Body of pancreas (tissue), 4 donors: ENCODE results near the gene FBXL7. TPM values are rescaled to one million over a fixed set of nuclear protein-coding genes. Genes with fewer than 3 reads are reported as not detected.
"Not testable (repeated sequence)": the region's sequence is repeated elsewhere in the genome, so short reads cannot be mapped to it uniquely, and the experiment has no call there.

Experiments
- ATAC-seq: fragments of 150-250 bp; one replicate; pipeline ENCODE4 v1.9.1; 2016
- DNase-seq, 4 donors: peaks; one replicate each; pipeline ENCODE4 v3.0.0-alpha.2; 2019
- H3K27ac ChIP-seq, 4 donors: fragments of 200-600 bp; sonication (generic); 1 replicate in 3 of 4; 2 replicates in 1 of 4; pipeline versions ENCODE4 v1.5.1 to v1.6.1; 2016 to 2019; ENCODE audit warnings: mild to moderate bottlenecking in 1 of 4, mixed read lengths in 1 of 4, moderate library complexity in 1 of 4
- H3K27me3 ChIP-seq, 2 donors: fragments of 200-600 bp; sonication (generic); one replicate each; pipeline ENCODE4 v1.6.0; 2016; ENCODE audit warnings: mild to moderate bottlenecking in 1 of 2
- H3K36me3 ChIP-seq, 2 donors: fragments of 200-600 bp; sonication (generic); replicated peaks in 1 of 2; 2 replicates each; pipeline ENCODE4 v1.5.1; 2016; ENCODE audit warnings: low read depth in 2 of 2; ENCODE audit not compliant: insufficient read depth in 1 of 2
- H3K4me1 ChIP-seq: fragments of 200-600 bp; sonication (generic); one replicate; pipeline ENCODE4 v1.6.0; 2016
- H3K4me3 ChIP-seq, 2 donors: fragments of 200-600 bp; sonication (generic); 1 replicate in 1 of 2; 2 replicates in 1 of 2; pipeline ENCODE4 v1.5.1; 2016 to 2019
- H3K9me3 ChIP-seq, 3 donors: fragments of 200-600 bp; sonication (generic); 1 replicate in 2 of 3; 2 replicates in 1 of 3; pipeline ENCODE4 v1.5.1; 2016
- POLR2A ChIP-seq, 3 donors: fragments of 450-650 bp; IDR thresholded peaks; one replicate each; pipeline ENCODE4 v1.6.1; 2016; ENCODE audit warnings: antibody characterized with exemption in 3 of 3, mild to moderate bottlenecking in 2 of 3
- WGBS, 2 donors: methylation state at CpG; one replicate each; pipeline ENCODE4 v1.1.5; 2017; 5-methylcytosine and 5-hydroxymethylcytosine counted together
- intact Hi-C: fragments of 100-400 bp; cut with DNase I; formaldehyde crosslinking; loops from one replicate; pipeline ENCODE4 v1.15.1; 2023
- total RNA-seq, 2 donors: library from RNA; depleted of rRNA; stranded (reverse); fragments of >200 nt; gene quantifications; one replicate each; pipeline ENCODE4 v1.1.0, GENCODE V29; 2016
- TF ChIP-seq, protein P1 (sequence below), 7 experiments: fragments of 450-650 bp in 4 of 7; fragments of 200-600 bp in 3 of 7; sonication (generic) in 3 of 7; IDR thresholded peaks; one replicate each; pipeline ENCODE4 v1.5.1; 2016 to 2019; ENCODE audit warnings: antibody characterized with exemption in 7 of 7

The FBXL7 gene
- total RNA-seq, 2 donors from 2014 or later: 3.1 to 4.0 TPM

DNA sequence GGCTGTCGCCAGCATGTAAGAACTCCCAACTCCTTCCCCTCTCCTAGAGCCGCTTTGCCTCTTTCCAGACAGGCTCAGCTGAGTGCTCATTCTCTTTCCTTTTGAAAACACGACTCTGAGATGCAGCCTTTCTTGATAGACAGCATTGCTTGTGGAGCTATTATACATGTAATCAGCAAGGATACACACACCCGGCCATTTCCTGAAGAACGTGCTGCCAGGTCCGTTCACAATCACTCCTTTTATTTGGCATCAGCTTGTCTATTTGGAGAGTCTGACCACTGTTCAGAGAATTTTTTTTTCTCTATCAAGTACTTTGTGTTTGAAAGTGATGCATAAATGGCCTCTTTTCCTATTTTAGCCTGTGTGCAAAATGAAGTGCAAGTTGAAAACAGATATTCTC lies 351.0 kb downstream of the FBXL7 start:
- TF ChIP-seq, protein P1, sequence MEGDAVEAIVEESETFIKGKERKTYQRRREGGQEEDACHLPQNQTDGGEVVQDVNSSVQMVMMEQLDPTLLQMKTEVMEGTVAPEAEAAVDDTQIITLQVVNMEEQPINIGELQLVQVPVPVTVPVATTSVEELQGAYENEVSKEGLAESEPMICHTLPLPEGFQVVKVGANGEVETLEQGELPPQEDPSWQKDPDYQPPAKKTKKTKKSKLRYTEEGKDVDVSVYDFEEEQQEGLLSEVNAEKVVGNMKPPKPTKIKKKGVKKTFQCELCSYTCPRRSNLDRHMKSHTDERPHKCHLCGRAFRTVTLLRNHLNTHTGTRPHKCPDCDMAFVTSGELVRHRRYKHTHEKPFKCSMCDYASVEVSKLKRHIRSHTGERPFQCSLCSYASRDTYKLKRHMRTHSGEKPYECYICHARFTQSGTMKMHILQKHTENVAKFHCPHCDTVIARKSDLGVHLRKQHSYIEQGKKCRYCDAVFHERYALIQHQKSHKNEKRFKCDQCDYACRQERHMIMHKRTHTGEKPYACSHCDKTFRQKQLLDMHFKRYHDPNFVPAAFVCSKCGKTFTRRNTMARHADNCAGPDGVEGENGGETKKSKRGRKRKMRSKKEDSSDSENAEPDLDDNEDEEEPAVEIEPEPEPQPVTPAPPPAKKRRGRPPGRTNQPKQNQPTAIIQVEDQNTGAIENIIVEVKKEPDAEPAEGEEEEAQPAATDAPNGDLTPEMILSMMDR (IDR thresholded peaks at IDR 0.05): no peak
- TF ChIP-seq POLR2A (IDR thresholded peaks at IDR 0.05): no peak
- H3K27ac ChIP-seq: no peak overlapping the region
- 18 to 22% methylated on average over 6 of the region's 6 CpGs for WGBS, 2 donors
- H3K36me3 ChIP-seq: no peaks in the 10 kb centered on the region
- no peak for DNase-seq
- ATAC-seq: no peak
- intact Hi-C loops: no loop called here
- no peak overlapping the region for H3K4me3 ChIP-seq
- H3K9me3 ChIP-seq: no peaks in the 10 kb centered on the region
- no peaks in the 10 kb centered on the region for H3K27me3 ChIP-seq
- no peaks in the 10 kb centered on the region for H3K4me1 ChIP-seq

DNA sequence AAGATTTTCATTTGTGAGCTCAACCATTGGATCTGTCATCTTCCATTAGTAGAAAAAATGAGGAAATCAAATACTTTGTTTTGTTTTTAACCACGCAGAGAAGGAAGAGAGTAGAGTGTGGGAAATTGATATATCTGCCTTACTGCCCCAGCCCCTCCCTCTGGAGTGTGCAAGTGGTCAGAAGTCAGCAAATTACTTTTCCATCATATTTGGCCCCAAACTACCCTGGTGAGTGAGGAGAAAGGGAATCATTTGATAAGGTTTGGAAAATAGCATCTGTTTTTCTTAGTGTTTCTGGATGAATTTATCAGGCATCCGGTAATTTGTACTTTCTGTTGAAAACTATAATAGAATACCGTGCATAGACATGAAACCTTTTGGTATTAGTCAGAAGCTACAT lies 352.2 kb downstream of the FBXL7 start:
- no peak for DNase-seq
- Histone ChIP-seq H3K4me1 (no peaks in the 10 kb centered on the region), H3K27me3 (no peaks in the 10 kb centered on the region), H3K4me3 (no peak overlapping the region), H3K36me3 (no peaks in the 10 kb centered on the region), H3K9me3 (no peaks in the 10 kb centered on the region), H3K27ac (no peak overlapping the region)
- 60 to 66% methylated on average over 3 of the region's 3 CpGs for WGBS, 2 donors
- TF ChIP-seq, protein P1 (IDR thresholded peaks at IDR 0.05): no peak
- intact Hi-C loops: no loop called here
- no peak for ATAC-seq

DNA sequence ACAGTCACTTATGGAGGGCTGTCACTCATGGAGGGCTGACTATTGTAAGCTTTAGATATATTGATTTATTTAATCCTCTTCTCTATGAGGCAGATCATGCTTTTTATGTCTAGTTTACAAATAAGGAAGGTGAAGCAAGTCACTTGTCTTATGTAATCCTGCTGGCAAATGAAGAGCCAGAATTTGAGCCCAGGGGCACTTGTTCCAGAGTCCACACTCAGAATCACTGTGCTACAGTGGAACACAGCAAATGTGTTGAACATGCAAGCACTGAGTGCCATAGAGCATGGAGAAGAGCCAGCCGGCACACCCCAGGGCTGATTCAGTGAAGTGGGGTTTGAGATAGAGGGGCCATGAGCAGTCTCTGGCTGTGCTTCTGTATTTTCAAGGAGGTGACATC lies 353.0 kb downstream of the FBXL7 start:
- DNase-seq: no peak
- Histone ChIP-seq H3K4me1 (no peaks in the 10 kb centered on the region), H3K27ac (no peak overlapping the region), H3K27me3 (no peaks in the 10 kb centered on the region), H3K36me3 (no peaks in the 10 kb centered on the region), H3K4me3 (no peak overlapping the region), H3K9me3 (no peaks in the 10 kb centered on the region)
- intact Hi-C loops: no loop called here
- no peak for ATAC-seq
- 75 to 100% methylated on average over 1 of the region's 1 CpG for WGBS, 2 donors
- no peak for TF ChIP-seq POLR2A (IDR thresholded peaks at IDR 0.05)
- TF ChIP-seq, protein P1 (IDR thresholded peaks at IDR 0.05): no peak

DNA sequence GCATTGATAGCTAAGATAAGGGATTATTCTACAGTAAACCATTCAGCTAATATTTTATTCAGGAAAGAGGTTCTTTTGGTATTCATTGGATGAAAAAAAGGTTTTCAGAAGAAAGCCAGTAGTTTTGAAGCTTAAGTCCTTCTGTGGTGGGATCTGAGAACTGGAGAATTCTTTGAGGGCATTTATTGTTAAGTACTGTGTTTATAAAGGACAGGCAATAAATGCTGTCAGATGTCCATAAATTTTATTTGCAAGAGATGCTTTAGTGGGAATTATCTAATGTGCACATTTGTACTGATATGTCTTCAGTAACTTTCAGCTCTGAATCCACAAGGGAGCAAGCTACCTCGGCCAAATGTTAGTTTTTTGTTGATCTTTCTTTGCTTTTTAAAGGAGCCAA lies 358.3 kb downstream of the FBXL7 start:
- no peaks in the 10 kb centered on the region for H3K27me3 ChIP-seq
- H3K4me1 ChIP-seq: no peaks in the 10 kb centered on the region
- H3K27ac ChIP-seq: no peak overlapping the region
- H3K9me3 ChIP-seq: no peaks in the 10 kb centered on the region
- 23 to 66% methylated on average over 1 of the region's 1 CpG for WGBS, 2 donors
- intact Hi-C loops: no loop called here
- H3K36me3 ChIP-seq: no peaks in the 10 kb centered on the region
- DNase-seq (no peak), ATAC-seq (no peak)
- no peak overlapping the region for H3K4me3 ChIP-seq
- TF ChIP-seq, protein P1 (IDR thresholded peaks at IDR 0.05): no peak
- TF ChIP-seq POLR2A (IDR thresholded peaks at IDR 0.05): no peak

DNA sequence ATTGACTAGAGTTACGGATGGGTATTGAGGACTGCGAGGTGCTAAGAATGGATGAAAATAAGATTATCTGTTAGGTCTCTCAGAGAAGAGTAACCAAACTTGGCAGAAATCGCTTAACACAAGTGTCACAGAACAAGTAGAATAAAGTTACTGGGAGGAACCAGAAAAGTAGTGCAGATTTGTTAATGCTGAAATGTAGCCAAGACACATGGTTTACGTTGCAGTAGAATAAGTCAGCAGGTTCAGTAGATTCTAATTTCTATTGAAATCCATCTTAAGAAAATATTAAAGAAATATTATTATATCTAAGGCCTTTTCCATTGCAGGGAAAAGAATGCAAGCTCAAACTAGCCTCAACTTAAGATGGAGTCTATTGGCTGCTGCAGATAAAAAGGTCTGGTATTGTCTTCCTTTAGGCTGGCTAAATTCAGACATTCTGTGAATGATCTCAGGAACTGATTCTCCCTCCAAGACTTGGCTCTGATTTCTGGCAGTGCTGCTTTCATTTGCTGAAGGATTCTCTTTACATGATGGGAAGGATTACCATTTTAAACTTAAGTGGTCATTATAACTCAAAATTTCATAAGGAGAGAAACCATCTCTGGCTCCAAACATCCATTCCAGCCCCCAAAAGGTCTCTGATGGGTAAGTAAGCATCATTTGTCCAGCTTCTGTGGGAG lies 364.7 kb downstream of the FBXL7 start:
- ATAC-seq (no peak), DNase-seq (no peak)
- TF ChIP-seq POLR2A (IDR thresholded peaks at IDR 0.05): no peak
- TF ChIP-seq, protein P1 (IDR thresholded peaks at IDR 0.05): no peak
- no peak overlapping the region for H3K4me3 ChIP-seq
- 65 to 73% methylated on average over 4 of the region's 4 CpGs for WGBS, 2 donors
- intact Hi-C loops: no loop called here
- H3K36me3 ChIP-seq: no peaks in the 10 kb centered on the region
- no peak overlapping the region for H3K27ac ChIP-seq
- H3K27me3 ChIP-seq: no peaks in the 10 kb centered on the region
- H3K4me1 ChIP-seq: no peaks in the 10 kb centered on the region
- H3K9me3 ChIP-seq: no peaks in the 10 kb centered on the region

DNA sequence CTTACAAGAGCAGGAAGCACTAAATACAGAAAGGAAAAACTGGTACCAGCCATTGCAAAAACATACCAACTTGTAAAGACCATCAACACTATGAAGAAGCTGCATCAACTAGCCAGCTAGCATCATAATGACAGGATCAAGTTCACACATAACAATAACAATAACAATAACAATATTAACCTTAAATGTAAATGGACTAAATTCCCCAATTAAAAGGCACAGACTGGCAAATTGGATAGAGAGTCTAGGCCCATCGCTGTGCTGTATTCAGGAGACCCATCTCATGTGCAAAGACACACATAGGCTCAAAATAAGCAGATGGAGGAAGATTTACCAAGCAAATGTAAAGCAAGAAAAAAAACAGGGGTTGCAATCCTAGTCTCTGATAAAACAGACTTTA lies 372.3 kb downstream of the FBXL7 start:
- H3K4me1 ChIP-seq, H3K27me3 ChIP-seq, DNase-seq, H3K27ac ChIP-seq, ATAC-seq, H3K36me3 ChIP-seq, H3K9me3 ChIP-seq, H3K4me3 ChIP-seq, intact Hi-C loops: not testable (repeated sequence)
- 69 to 83% methylated on average over 1 of the region's 1 CpG for WGBS, 2 donors
